Posterior cingulate gyrus (tissue), 11 donors: Measurements from ENCODE around the gene RASA1.
A peak's percentile ranks its signal among the peaks of the same experiment; 100 is the strongest.

Source experiments
- DNase-seq, 10 donors: peaks; one replicate each; pipeline versions ENCODE4 v3.0.0 to v3.0.0-alpha.2; 2020 to 2021; ENCODE audit warnings: mixed read lengths in 3 of 10
- intact Hi-C: fragments of 100-400 bp; cut with DNase I; formaldehyde crosslinking; loops from one replicate; pipeline ENCODE4 v1.15.1; 2023

Gene RASA1

GRCh38 chr5:87347841-87348240, 80.2 kb downstream of the RASA1 start:
- DNase-seq: no peak
- intact Hi-C loops: no loop called here

- no peak for DNase-seq
- intact Hi-C loops: no loop called here
These were observed 86.8 kb downstream of the RASA1 start for GRCh38 chr5:87354496-87354895.

- intact Hi-C loops: no loop called here
- no peak for DNase-seq
These were observed 91.4 kb downstream of the RASA1 start for GRCh38 chr5:87359106-87359505.

- peak in 1 of 10 donors; percentile 36 for DNase-seq
- intact Hi-C loops: no loop called here
These were observed 92.4 kb downstream of the RASA1 start for GRCh38 chr5:87360132-87360531.

- DNase-seq: no peak
- intact Hi-C loops: no loop called here
These were observed 93.4 kb downstream of the RASA1 start for GRCh38 chr5:87361031-87361445.

GRCh38 chr5:87361536-87362213, 94.0 kb downstream of the RASA1 start:
- no peak for DNase-seq
- intact Hi-C loops: no loop called here

- intact Hi-C loops: no loop called here
- no peak for DNase-seq
These were observed 99.6 kb downstream of the RASA1 start for GRCh38 chr5:87367243-87367642.

- no peak for DNase-seq
- intact Hi-C loops: no loop called here
These were observed 100.9 kb downstream of the RASA1 start for GRCh38 chr5:87368601-87369000.

GRCh38 chr5:87369431-87369830, 101.7 kb downstream of the RASA1 start:
- intact Hi-C loops: no loop called here
- no peak for DNase-seq

- intact Hi-C loops: no loop called here
- no peak for DNase-seq
These were observed 105.0 kb downstream of the RASA1 start for GRCh38 chr5:87372705-87373104.

- DNase-seq: no peak
- intact Hi-C loops: no loop called here
These were observed 114.5 kb downstream of the RASA1 start for GRCh38 chr5:87382224-87382623.

- no peak for DNase-seq
- intact Hi-C loops: no loop called here
These were observed 115.5 kb downstream of the RASA1 start for GRCh38 chr5:87383216-87383615.

GRCh38 chr5:87385802-87386201, 118.1 kb downstream of the RASA1 start:
- intact Hi-C loops: no loop called here
- no peak for DNase-seq

GRCh38 chr5:87388129-87388528, 120.4 kb downstream of the RASA1 start:
- intact Hi-C loops: no loop called here
- no peak for DNase-seq

- intact Hi-C loops: no loop called here
- no peak for DNase-seq
These were observed 121.8 kb downstream of the RASA1 start for GRCh38 chr5:87389296-87390034.

- no peak for DNase-seq
- intact Hi-C loops: no loop called here
These were observed 122.4 kb downstream of the RASA1 start for GRCh38 chr5:87390075-87390474.

- DNase-seq: no peak
- intact Hi-C loops: no loop called here
These were observed 123.0 kb downstream of the RASA1 start for GRCh38 chr5:87390576-87391199.

- intact Hi-C loops: no loop called here
- DNase-seq: no peak
These were observed 124.5 kb downstream of the RASA1 start for GRCh38 chr5:87392170-87392569.

- intact Hi-C loops: no loop called here
- no peak for DNase-seq
These were observed 125.1 kb downstream of the RASA1 start for GRCh38 chr5:87392801-87393200.

GRCh38 chr5:87393331-87393730, 125.6 kb downstream of the RASA1 start:
- no peak for DNase-seq
- intact Hi-C loops: no loop called here

GRCh38 chr5:87394411-87395165, 126.9 kb downstream of the RASA1 start:
- intact Hi-C loops: loop anchor here (5.0 kb wide), 1 partner anchor 127 kb away; the partner anchor contains the start of gene RASA1
- no peak for DNase-seq
